Mesenchymal stem cell (in vitro differentiated cells and primary cell): ENCODE results near the gene SLC35D1.

Experiments used
- DNase-seq: peaks from one replicate; pipeline ENCODE4 v3.0.0-alpha.2; 2013
- H2AFZ ChIP-seq: one replicate; pipeline ENCODE4 v1.6.1; 2013; ENCODE audit warnings: low read depth, mild to moderate bottlenecking, control low read depth, inconsistent platforms, low read length, moderate library complexity
- H2AK5ac ChIP-seq: 2 replicates; pipeline ENCODE4 v1.6.1; 2013; ENCODE audit warnings: low read length, moderate library complexity, mild to moderate bottlenecking, inconsistent platforms; ENCODE audit not compliant: severe bottlenecking
- H2BK120ac ChIP-seq: one replicate; pipeline ENCODE4 v1.6.1; 2013; ENCODE audit warnings: low read depth, mild to moderate bottlenecking, inconsistent platforms, low read length, moderate library complexity
- H2BK12ac ChIP-seq, 2 experiments: one replicate each; pipeline ENCODE4 v1.6.1; 2013; ENCODE audit warnings: inconsistent platforms in 2 of 2, low read length in 2 of 2, mild to moderate bottlenecking in 2 of 2, moderate library complexity in 2 of 2, control low read depth in 1 of 2
- H2BK15ac ChIP-seq: one replicate; pipeline ENCODE4 v1.6.1; 2013; ENCODE audit warnings: mild to moderate bottlenecking, low read depth, inconsistent platforms; ENCODE audit not compliant: poor library complexity, severe bottlenecking
- H2BK5ac ChIP-seq: 2 replicates; pipeline ENCODE4 v1.6.1; 2013; ENCODE audit warnings: low read depth, mild to moderate bottlenecking, low read length, control low read depth, inconsistent platforms; ENCODE audit not compliant: poor library complexity, severe bottlenecking
- H3K14ac ChIP-seq, 2 experiments: one replicate each; pipeline ENCODE4 v1.6.1; 2013; ENCODE audit warnings: inconsistent platforms in 2 of 2, low read length in 2 of 2, control low read depth in 1 of 2, mild to moderate bottlenecking in 1 of 2, moderate library complexity in 1 of 2
- H3K18ac ChIP-seq, 2 experiments: one replicate each; pipeline ENCODE4 v1.6.1; 2013; ENCODE audit warnings: inconsistent platforms in 2 of 2, low read length in 2 of 2, control low read depth in 1 of 2, low read depth in 1 of 2, mild to moderate bottlenecking in 1 of 2
- H3K23ac ChIP-seq, 2 experiments: one replicate each; pipeline ENCODE4 v1.6.1; 2013; ENCODE audit warnings: inconsistent platforms in 2 of 2, low read length in 2 of 2, mild to moderate bottlenecking in 2 of 2, moderate library complexity in 2 of 2, control low read depth in 1 of 2
- H3K27ac ChIP-seq: 2 replicates; pipeline ENCODE4 v1.5.1; 2013; ENCODE audit warnings: mild to moderate bottlenecking, moderate library complexity, low read length, control low read depth, inconsistent platforms; ENCODE audit not compliant: poor library complexity, severe bottlenecking
- H3K27me3 ChIP-seq, 2 experiments: 2 replicates each; pipeline versions ENCODE4 v1.6.1 to v1.7.0; 2013; ENCODE audit warnings: low read length in 2 of 2, mild to moderate bottlenecking in 2 of 2, moderate library complexity in 2 of 2, control low read depth in 1 of 2, inconsistent platforms in 1 of 2; ENCODE audit not compliant: control insufficient read depth in 1 of 2, insufficient read depth in 1 of 2
- H3K36me3 ChIP-seq, 2 experiments: 2 replicates each; pipeline versions ENCODE4 v1.6.1 to v1.7.0; 2013; ENCODE audit warnings: low read length in 2 of 2, control low read depth in 1 of 2, inconsistent platforms in 1 of 2, low read depth in 1 of 2, mild to moderate bottlenecking in 1 of 2; ENCODE audit not compliant: insufficient read depth in 2 of 2, control insufficient read depth in 1 of 2
- H3K4ac ChIP-seq, 2 experiments: one replicate each; pipeline ENCODE4 v1.6.1; 2013; ENCODE audit warnings: inconsistent platforms in 2 of 2, low read length in 2 of 2, mild to moderate bottlenecking in 2 of 2, moderate library complexity in 2 of 2, control low read depth in 1 of 2, low read depth in 1 of 2
- H3K4me1 ChIP-seq: 2 replicates; pipeline ENCODE4 v1.6.1; 2013; ENCODE audit warnings: low read depth, low read length, control low read depth; ENCODE audit not compliant: control insufficient read depth, insufficient read depth
- H3K4me2 ChIP-seq: 2 replicates; pipeline ENCODE4 v1.6.1; 2013; ENCODE audit warnings: low read length, mild to moderate bottlenecking, inconsistent platforms; ENCODE audit not compliant: poor library complexity, severe bottlenecking
- H3K4me3 ChIP-seq, 2 experiments: 2 replicates each; pipeline versions ENCODE4 v1.5.1 to v1.7.0; 2013; ENCODE audit warnings: low read length in 2 of 2, mild to moderate bottlenecking in 2 of 2, control low read depth in 1 of 2, low read depth in 1 of 2; ENCODE audit not compliant: insufficient read depth in 1 of 2
- H3K79me1 ChIP-seq: replicated peaks from 2 replicates; pipeline ENCODE4 v1.6.1; 2013; ENCODE audit warnings: mild to moderate bottlenecking, control low read depth, low read length, inconsistent platforms; ENCODE audit not compliant: poor library complexity, severe bottlenecking
- H3K9ac ChIP-seq: 2 replicates; pipeline ENCODE4 v1.7.0; 2013; ENCODE audit warnings: mild to moderate bottlenecking, low read length, moderate library complexity
- H3K9me3 ChIP-seq: 2 replicates; pipeline ENCODE4 v1.7.0; 2013; ENCODE audit warnings: mild to moderate bottlenecking, low read length; ENCODE audit not compliant: control insufficient read depth
- H4K8ac ChIP-seq: one replicate; pipeline ENCODE4 v1.6.1; 2013; ENCODE audit warnings: inconsistent platforms, mild to moderate bottlenecking, low read length, moderate library complexity
- H4K91ac ChIP-seq: one replicate; pipeline ENCODE4 v1.6.1; 2013; ENCODE audit warnings: mild to moderate bottlenecking, low read length, inconsistent platforms
- WGBS: methylation state at CpG from one replicate; pipeline ENCODE4 v1.1.7; 2013; ENCODE audit warnings: mixed read lengths; 5-methylcytosine and 5-hydroxymethylcytosine counted together

SLC35D1 gene

DNA sequence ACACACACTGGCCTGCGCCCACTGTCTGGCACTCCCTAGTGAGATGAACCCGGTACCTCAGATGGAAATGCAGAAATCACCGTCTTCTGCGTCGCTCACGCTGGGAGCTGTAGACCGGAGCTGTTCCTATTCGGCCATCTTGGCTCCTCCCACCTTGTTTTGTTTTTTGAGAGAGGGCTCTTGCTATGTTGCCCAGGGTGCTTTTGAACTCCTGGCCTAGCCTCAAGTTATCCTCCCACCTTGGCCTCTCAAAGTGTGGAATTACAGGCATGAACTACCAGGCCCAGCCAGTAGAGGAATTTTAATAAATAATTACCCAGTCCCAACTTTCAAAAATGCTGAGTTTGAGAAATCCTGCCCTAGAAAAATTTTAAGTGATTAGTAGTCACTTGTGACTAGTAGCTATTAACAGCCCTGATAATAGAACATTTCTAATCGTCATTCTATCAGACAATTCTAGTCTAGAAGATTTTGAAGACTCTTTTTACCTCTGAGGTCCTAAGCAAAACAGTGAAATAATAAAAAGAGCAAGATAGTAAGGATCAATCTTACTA lies 30.9 kb upstream of the SLC35D1 start:
- Histone ChIP-seq H3K4me1 (no peaks in the 10 kb centered on the region), H4K91ac (no peak overlapping the region), H3K4me2 (no peak overlapping the region), H2AFZ (no peak overlapping the region), H3K18ac (no peak overlapping the region), H2BK5ac (no peak overlapping the region), H3K79me1 (no peaks in the 10 kb centered on the region), H2BK12ac (no peak overlapping the region), H3K36me3 (no peaks in the 10 kb centered on the region), H3K4ac (no peak overlapping the region), H3K4me3 (no peak overlapping the region), H3K9me3 (peaks cover 9% of the 10 kb centered on the region), H3K14ac (no peak overlapping the region), H2BK120ac (no peak overlapping the region), H3K27ac (no peak overlapping the region), H4K8ac (no peak overlapping the region), H2BK15ac (no peak overlapping the region), H3K23ac (no peak overlapping the region), H2AK5ac (no peak overlapping the region), H3K9ac (no peak overlapping the region), H3K27me3 (no peaks in the 10 kb centered on the region)
- no peak for DNase-seq
- WGBS: 94% methylated on average over 6 of the region's 9 CpGs

DNA sequence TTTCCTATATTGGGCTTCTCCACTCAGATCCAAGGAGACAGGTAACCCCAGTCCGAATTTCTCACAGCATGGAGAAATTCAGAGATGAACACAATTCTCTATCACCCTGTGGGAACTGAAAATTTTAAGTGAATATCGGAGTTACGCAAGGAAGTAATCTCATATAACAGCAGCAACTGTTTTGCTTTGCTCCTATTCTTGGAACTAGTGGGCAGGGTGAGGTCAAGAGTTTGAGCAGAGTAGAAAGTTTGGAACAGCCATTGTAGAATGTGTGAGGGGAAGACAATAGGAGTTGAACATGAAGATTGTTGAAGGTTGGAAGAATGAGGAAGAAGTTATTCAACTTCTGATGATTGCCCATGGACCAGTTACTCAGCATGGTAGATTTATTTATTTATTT lies 24.3 kb upstream of the SLC35D1 start:
- H3K9ac ChIP-seq: no peak overlapping the region
- H3K4me3 ChIP-seq: no peak overlapping the region
- H4K91ac ChIP-seq: no peak overlapping the region
- H3K27me3 ChIP-seq: no peaks in the 10 kb centered on the region
- H2BK12ac ChIP-seq: no peak overlapping the region
- H2BK5ac ChIP-seq: no peak overlapping the region
- H3K4me1 ChIP-seq: no peaks in the 10 kb centered on the region
- WGBS: 98% methylated on average over 3 of the region's 3 CpGs
- H3K23ac ChIP-seq: no peak overlapping the region
- H2AK5ac ChIP-seq: no peak overlapping the region
- H2BK120ac ChIP-seq: no peak overlapping the region
- no peak overlapping the region for H3K27ac ChIP-seq
- no peak overlapping the region for H3K18ac ChIP-seq
- H3K9me3 ChIP-seq: no peaks in the 10 kb centered on the region
- no peak overlapping the region for H4K8ac ChIP-seq
- H3K36me3 ChIP-seq: no peaks in the 10 kb centered on the region
- H3K79me1 ChIP-seq: no peaks in the 10 kb centered on the region
- no peak overlapping the region for H2AFZ ChIP-seq
- no peak overlapping the region for H3K4me2 ChIP-seq
- no peak overlapping the region for H3K4ac ChIP-seq
- DNase-seq: no peak
- no peak overlapping the region for H3K14ac ChIP-seq
- H2BK15ac ChIP-seq: no peak overlapping the region

DNA sequence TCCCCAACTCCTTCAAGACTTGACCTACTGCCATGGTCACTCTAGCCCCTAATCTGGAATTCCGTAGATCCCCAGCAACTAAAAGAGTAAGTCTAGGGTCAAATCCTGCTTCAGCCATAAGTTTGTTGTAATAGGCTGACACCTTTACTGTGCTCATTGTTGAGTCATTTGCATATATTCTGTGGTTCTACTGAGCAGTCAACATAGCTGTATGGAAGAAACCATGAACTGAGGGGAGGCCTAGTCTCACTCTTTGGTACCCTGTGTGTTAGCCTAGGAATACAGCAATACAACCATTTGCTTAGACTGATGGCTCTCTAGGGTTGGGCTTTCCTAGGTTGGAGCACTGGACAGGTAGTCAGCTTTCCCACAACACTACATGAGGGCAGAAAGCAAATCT lies 23.6 kb upstream of the SLC35D1 start:
- Histone ChIP-seq H4K91ac (no peak overlapping the region), H2BK5ac (no peak overlapping the region), H3K9me3 (peaks cover 1% of the 10 kb centered on the region), H3K27me3 (no peaks in the 10 kb centered on the region), H3K9ac (no peak overlapping the region), H2BK120ac (no peak overlapping the region), H3K4me2 (no peak overlapping the region), H2AFZ (no peak overlapping the region), H3K14ac (no peak overlapping the region), H3K4me1 (no peaks in the 10 kb centered on the region), H3K79me1 (no peaks in the 10 kb centered on the region), H4K8ac (no peak overlapping the region), H2AK5ac (no peak overlapping the region), H3K27ac (no peak overlapping the region), H3K4ac (no peak overlapping the region), H3K23ac (no peak overlapping the region), H3K18ac (no peak overlapping the region), H3K36me3 (no peaks in the 10 kb centered on the region), H2BK15ac (no peak overlapping the region), H3K4me3 (no peak overlapping the region), H2BK12ac (no peak overlapping the region)
- 100% methylated on average over 1 of the region's 1 CpG for WGBS
- DNase-seq: no peak

DNA sequence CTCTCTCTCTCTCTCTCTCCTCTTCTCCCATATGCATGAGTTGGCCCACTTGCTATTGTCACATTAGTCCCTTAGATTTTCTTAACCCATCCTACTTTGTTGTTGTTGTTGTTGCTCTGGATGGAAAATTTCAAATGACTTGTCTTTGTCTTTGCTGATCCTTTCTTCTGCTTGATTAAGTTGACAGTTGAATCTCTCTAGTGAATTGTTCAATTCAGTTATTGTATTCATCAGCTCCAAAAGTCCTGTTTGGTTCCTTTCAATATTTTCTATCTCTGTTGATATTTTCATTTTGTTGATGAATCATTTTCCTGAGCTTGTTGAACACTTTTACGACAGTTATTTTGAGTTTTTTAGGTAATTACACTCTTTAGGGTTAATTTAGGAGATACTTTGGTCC lies 18.8 kb upstream of the SLC35D1 start:
- peaks cover 10% of the 10 kb centered on the region for H3K9me3 ChIP-seq
- H3K9ac ChIP-seq: no peak overlapping the region
- no peak overlapping the region for H2BK120ac ChIP-seq
- no peak overlapping the region for H3K27ac ChIP-seq
- H3K27me3 ChIP-seq: no peaks in the 10 kb centered on the region
- no peak overlapping the region for H3K4me3 ChIP-seq
- H3K4ac ChIP-seq: no peak overlapping the region
- H2AK5ac ChIP-seq: no peak overlapping the region
- H3K79me1 ChIP-seq: no peaks in the 10 kb centered on the region
- no peaks in the 10 kb centered on the region for H3K36me3 ChIP-seq
- no peak overlapping the region for H4K8ac ChIP-seq
- H3K23ac ChIP-seq: no peak overlapping the region
- no peak overlapping the region for H2BK15ac ChIP-seq
- H2BK12ac ChIP-seq: no peak overlapping the region
- no peak overlapping the region for H3K14ac ChIP-seq
- H4K91ac ChIP-seq: no peak overlapping the region
- H2BK5ac ChIP-seq: no peak overlapping the region
- no peak overlapping the region for H3K4me2 ChIP-seq
- no peak overlapping the region for H2AFZ ChIP-seq
- H3K18ac ChIP-seq: no peak overlapping the region
- WGBS: 86% methylated on average over 1 of the region's 1 CpG
- DNase-seq: no peak
- H3K4me1 ChIP-seq: no peaks in the 10 kb centered on the region
